ENCODE data around the gene HNRNPM. TPM values are rescaled to one million over a fixed set of nuclear protein-coding genes. Genes with fewer than 3 reads are reported as not detected.
A peak's percentile ranks its signal among the peaks of the same experiment; 100 is the strongest.

The HNRNPM gene
- total RNA-seq, 1 experiment from 2014 or later, result 140 TPM

GRCh38 chr19:8486661-8487136 is 41.9 kb downstream of the HNRNPM start:
- no peak for DNase-seq (ENCODE audit: low read depth)

DNA sequence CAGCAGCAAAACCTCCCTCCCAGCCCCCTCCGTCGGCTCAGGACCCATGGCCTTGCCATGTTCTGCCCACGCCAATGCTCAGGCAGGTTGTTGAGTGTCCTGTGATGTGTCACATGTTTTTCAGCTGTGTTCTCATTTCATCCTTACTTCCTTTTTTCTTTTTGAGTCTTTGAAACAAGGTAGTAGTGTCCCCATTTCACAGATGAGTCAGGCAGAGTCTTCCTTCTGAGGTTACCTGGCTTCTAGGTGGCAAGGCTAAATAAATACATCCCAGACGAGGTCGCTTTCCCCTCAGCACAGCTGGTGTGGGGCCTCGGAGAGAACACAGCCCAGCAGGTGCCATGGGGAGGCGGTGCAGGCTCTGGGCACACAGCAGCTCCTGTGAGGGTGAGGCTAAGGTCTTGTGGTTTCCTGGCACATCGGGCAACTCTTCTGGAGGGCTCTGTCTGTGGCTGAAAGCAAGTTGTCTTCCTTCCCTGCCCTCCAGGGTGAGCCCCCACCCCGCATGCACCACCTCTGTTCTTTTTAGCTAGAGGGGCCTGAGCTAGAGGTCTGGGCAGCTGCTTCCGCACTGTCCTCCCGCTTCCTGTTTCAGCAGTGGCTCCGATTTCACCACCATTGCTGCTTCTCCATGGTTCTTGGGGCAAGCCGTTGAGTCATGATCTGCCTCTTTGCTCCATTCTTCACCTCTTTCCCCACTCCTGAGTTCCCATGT is 42.5 kb downstream of the HNRNPM start:
- no peak for DNase-seq (ENCODE audit: low read depth)

GRCh38 chr19:8488365-8488764 is 43.6 kb downstream of the HNRNPM start:
- DNase-seq (ENCODE audit: low read depth), result no peak

- DNase-seq (ENCODE audit: low read depth), result no peak
Observed at GRCh38 chr19:8489561-8490394, 45.0 kb downstream of the HNRNPM start.

DNA sequence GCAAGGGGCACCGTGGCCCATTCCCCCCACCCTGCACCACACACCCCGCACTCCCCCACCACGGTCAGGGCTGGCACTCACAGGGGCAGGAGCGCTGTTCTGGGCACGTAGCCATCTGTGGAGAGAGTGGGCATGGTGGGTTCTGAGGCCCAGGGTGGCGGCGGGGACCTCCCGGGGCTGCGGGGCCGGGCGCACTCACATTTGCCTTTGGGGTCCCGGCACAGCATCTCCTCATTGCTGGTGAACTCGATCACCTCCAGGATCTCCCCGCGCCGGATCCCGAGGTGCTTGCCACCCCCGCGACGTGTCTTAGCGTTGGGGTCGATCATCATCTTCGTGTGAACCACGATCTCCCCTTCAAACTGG is 45.6 kb downstream of the HNRNPM start:
- no peak for DNase-seq (ENCODE audit: low read depth)

DNA sequence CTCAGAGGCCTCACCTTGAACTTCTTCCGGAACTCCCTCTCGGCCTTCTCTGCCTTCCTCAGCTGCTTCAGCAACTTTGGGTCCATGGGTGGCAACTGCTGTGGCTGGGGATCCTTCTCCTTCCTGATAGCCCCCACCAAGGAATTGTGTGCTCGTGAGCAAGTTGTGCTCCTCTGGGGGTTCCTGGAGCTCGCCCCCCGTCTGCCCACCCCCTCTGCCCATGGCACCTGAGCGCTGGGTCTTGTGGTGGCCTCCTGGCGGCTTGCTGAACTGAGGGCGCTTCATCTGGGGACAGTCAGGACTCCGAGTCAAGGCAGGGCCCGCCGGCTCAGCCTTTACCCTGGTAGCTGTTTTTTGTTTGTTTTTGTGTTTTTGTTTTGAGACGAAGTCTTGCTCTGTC is 46.1 kb downstream of the HNRNPM start:
- DNase-seq (ENCODE audit: low read depth), result no peak

- no peak for DNase-seq (ENCODE audit: low read depth)
Observed at GRCh38 chr19:8491574-8491973, 46.8 kb downstream of the HNRNPM start.

DNA sequence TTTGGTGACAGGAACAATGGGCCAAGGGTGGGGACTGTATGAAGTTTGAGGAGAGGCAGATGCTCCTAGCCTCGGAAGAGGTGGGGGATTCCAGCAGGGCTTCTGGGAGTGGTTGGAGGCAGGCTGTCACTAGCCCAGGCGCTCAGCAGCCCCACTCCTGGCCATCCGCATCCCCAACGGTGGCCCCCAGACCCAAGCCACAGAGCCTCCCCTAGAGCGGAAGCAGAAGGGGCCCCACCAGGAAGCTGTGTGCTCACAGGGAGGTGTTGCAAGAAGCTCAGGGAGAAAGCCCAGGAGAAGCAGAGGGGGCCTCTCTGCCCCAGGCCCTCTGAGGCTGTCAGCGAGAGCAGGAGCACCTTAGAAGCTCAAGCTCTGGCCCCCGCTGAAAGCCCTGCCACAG is 49.4 kb downstream of the HNRNPM start:
- DNase-seq (ENCODE audit: low read depth), result no peak

DNA sequence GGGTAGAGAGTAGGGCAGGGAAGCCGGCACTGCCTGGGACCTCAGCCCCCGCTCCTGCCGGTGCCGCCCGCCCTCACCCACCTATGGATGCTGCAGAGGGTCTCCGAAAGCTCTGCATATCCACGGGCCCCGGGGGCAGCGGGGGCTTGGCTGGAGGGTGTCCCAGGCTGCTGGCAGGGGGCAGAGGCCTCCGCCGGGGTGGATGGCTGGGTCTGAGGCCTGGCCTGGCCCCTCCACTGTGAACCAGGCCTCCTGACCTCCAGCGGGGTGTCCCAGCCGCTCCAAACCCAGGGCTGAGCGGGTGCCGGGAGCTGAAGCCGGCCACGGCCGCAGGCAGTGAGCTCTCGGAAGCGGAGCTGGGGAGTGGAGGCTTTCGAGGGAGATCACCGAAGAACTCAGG is 53.5 kb downstream of the HNRNPM start:
- DNase-seq (ENCODE audit: low read depth), result no peak

- no peak for DNase-seq (ENCODE audit: low read depth)
Observed at GRCh38 chr19:8499048-8499833, 54.5 kb downstream of the HNRNPM start.

DNA sequence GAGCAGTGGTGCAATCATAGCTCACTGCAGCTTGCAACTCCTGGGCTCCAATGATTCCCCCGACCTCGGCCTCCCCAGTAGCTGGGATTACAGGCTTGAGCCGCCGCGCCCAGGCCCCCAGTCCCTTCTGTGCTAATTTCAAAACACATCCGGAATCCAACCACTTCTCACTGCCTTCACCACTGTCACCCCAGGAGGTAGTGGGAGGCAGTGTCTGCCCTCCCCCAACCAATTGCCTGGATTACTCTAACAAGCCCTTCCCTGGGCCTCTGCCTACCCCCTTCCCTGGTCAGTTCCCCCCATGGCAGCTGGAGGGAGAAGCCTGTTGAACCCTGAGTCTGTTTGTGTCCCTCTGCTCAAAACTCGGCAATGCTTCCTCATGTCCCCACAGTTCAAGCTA is 55.4 kb downstream of the HNRNPM start:
- no peak for DNase-seq (ENCODE audit: low read depth)

DNA sequence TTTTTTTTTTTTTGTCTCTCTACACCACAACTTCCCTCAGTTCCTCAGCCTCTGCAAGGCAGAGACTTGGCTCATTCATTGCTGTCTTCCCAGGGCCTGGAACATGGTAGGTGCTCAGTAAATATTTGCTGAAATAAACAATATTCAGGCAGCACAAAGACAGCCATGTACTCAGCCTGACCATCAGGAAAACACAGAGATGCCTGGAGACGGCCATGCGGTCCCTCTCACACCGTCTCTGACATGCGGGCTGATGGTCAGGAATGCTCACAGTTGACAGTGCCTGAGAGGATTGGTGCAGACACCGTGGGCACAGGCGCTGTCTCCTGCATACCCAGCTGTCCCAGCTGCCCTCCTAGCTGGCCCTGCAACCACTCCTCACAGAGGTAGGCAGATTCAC is 56.7 kb downstream of the HNRNPM start:
- DNase-seq (ENCODE audit: low read depth), result no peak

GRCh38 chr19:8501981-8502380 is 57.2 kb downstream of the HNRNPM start:
- DNase-seq (ENCODE audit: low read depth), result no peak

DNA sequence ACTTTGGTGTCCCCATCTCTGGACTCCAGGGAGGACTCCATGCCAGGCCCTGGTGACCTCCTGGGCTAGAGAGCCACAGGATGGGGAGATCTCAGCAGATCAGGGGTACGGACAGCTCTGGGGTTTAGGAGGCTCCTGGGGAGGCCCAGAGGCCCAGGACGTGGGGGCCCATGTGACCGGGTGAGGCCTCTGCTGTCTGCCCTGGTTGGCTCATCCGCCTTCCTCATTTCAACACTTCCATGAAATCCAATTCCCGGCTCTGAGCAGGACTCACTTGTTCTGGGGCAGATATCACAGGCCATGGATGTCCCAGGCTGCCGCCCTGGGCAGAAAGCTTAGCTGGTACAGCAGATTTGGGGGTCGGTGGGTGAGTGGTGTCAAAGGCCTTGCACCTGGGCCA is 58.7 kb downstream of the HNRNPM start:
- no peak for DNase-seq (ENCODE audit: low read depth)

GRCh38 chr19:8504171-8504570 is 59.4 kb downstream of the HNRNPM start:
- no peak for DNase-seq (ENCODE audit: low read depth)

- no peak for DNase-seq (ENCODE audit: low read depth)
Observed at GRCh38 chr19:8504919-8505318, 60.1 kb downstream of the HNRNPM start.

DNA sequence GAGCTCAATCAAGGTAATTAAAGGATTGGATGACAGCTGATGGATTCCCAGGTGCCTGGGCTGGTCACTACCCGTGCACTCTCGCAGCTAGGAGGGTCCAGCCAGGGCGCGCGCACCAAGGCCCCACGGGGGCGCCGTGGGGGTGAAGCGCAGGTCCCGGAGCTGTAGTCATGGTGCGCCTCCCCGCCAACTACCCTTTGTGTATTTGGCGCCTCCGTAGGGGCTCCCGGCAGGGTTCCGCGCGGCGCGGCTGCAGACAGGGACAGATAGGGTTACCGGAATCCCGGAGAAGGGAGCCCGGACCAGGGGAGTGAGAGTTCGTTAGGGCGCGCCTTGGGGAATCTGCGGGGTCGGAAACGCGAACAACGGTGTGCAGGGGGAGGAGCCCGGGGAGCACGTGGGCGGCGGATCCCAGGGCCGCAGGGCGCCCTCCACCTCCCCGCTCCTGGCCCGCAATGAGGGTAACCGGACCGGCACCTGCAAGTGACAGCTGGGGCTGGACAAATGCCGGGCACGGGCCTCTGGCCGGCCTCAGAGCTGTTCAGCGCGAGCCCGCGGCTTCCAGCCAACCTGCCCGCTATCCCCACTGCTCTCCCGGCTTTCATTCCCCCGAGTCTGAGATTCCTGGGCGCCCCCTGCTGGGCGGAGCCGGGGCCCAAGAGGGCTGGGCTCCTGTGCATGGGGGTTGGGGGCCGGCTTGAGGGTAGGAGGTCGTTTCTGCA is 61.1 kb downstream of the HNRNPM start:
- DNase-seq (ENCODE audit: low read depth), result peak; percentile 80

DNA sequence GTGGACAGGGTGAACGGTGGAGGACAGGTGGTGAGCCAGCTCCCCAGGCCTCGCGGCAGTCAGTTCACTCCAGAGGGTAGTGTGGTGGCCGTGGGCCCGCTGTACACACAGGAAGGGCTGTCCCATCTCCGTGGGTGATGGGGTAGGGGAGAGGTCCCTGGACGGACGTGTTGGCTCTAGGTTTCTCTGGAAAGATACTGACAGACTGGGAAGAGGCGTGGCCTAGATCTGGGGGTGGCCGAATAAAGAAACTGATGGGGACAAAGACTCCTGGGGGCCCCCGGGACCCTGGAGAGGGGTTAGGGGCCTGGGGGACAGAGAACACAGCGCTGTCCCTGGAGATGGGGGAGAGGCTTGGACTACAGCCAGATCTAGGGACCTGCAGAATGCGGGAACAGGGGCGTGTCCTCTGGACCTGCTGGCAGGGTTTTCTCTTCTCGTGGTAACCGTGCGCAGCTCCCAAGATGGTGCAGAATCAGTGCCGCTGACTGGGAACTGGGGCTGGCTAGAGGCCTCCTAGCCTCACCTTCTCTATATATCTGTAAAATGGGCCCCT is 61.7 kb downstream of the HNRNPM start:
- DNase-seq (ENCODE audit: low read depth), result no peak

GRCh38 chr19:8510589-8511115 is 65.9 kb downstream of the HNRNPM start:
- no peak for DNase-seq (ENCODE audit: low read depth)

DNA sequence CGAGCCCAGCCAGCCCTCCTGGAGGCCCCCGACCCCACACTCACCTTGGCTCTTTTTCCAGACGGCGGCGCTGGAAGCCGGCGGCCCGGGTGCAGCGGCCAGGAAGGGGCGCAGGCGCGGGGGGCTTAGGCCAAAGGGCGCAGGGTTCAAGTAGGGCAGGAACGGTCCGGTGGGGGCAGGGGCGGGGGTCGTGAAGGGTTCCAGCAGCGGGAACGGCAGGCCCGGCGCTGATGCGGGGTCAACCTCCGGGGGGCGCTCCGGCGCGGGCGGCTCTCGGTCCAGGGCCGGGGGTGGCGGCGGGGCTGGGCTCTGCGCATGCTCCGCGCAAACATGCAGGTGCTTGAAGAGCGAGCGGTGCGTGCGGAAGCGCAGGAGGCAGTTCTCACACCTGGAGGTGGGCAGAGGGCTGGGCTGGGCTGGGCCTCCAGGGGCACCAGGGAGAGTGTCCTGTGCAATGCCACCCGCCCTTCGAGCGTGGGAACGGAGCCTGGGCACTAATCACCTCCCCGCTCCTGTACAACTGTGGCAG is 66.9 kb downstream of the HNRNPM start:
- no peak for DNase-seq (ENCODE audit: low read depth)
